HUDEP-2 (cell line): ENCODE data around the gene INTS12.

Experiments
- DNase-seq, 76 experiments: peaks; one replicate each; lab custom pipeline; 2025; ENCODE audit not compliant: unreplicated experiment in 76 of 76; lab: John Stamatoyannopoulos, UW

The INTS12 gene

GRCh38 chr4:105686571-105686970, 21.9 kb downstream of the INTS12 start:
- no peak for DNase-seq

GRCh38 chr4:105683038-105683437, 25.5 kb downstream of the INTS12 start:
- no peak for DNase-seq

GRCh38 chr4:105679186-105679585, 29.3 kb downstream of the INTS12 start:
- DNase-seq: no peak

- DNase-seq: no peak
Measured at GRCh38 chr4:105677709-105678108, 30.8 kb downstream of the INTS12 start.

GRCh38 chr4:105674011-105674410, 34.5 kb downstream of the INTS12 start:
- no peak for DNase-seq

GRCh38 chr4:105671301-105671700, 37.2 kb downstream of the INTS12 start:
- DNase-seq: no peak

GRCh38 chr4:105670684-105671083, 37.8 kb downstream of the INTS12 start:
- DNase-seq: no peak

- DNase-seq: peak in 8 of 76 experiments; percentile 3 to 42 (median 10)
Measured at GRCh38 chr4:105666693-105667092, 41.8 kb downstream of the INTS12 start.

- DNase-seq: no peak
Measured at GRCh38 chr4:105662935-105663675, 45.4 kb downstream of the INTS12 start.

GRCh38 chr4:105661028-105661427, 47.5 kb downstream of the INTS12 start:
- no peak for DNase-seq

- no peak for DNase-seq
Measured at GRCh38 chr4:105659190-105659589, 49.3 kb downstream of the INTS12 start.

GRCh38 chr4:105657117-105657765, 51.2 kb downstream of the INTS12 start:
- DNase-seq: no peak

GRCh38 chr4:105652286-105652888, 56.1 kb downstream of the INTS12 start:
- DNase-seq: no peak

GRCh38 chr4:105651884-105652283, 56.6 kb downstream of the INTS12 start:
- no peak for DNase-seq

- peak in 10 of 76 experiments; percentile 2 to 50 (median 12) for DNase-seq
Measured at GRCh38 chr4:105650190-105650589, 58.3 kb downstream of the INTS12 start.

- DNase-seq: no peak
Measured at GRCh38 chr4:105645440-105645839, 63.0 kb downstream of the INTS12 start.

- peak in 1 of 76 experiments; percentile 0 for DNase-seq
Measured at GRCh38 chr4:105644257-105644656, 64.2 kb downstream of the INTS12 start.

GRCh38 chr4:105641845-105642244, 66.6 kb downstream of the INTS12 start:
- DNase-seq: no peak

GRCh38 chr4:105637408-105638176, 70.9 kb downstream of the INTS12 start:
- peak in 25 of 76 experiments; percentile 1 to 69 (median 13) for DNase-seq

GRCh38 chr4:105634402-105635080, 73.9 kb downstream of the INTS12 start:
- DNase-seq: no peak
